ENCODE results near the gene KMT2C.

GRCh38 chr7:152115021-152115718 is 320.6 kb downstream of the KMT2C start:
- TF ChIP-seq, protein P1, sequence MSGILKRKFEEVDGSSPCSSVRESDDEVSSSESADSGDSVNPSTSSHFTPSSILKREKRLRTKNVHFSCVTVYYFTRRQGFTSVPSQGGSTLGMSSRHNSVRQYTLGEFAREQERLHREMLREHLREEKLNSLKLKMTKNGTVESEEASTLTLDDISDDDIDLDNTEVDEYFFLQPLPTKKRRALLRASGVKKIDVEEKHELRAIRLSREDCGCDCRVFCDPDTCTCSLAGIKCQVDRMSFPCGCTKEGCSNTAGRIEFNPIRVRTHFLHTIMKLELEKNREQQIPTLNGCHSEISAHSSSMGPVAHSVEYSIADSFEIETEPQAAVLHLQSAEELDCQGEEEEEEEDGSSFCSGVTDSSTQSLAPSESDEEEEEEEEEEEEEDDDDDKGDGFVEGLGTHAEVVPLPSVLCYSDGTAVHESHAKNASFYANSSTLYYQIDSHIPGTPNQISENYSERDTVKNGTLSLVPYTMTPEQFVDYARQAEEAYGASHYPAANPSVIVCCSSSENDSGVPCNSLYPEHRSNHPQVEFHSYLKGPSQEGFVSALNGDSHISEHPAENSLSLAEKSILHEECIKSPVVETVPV (CRISPR knock-in tag; IDR thresholded peaks at IDR 0.05): no peak
- no peak for TF ChIP-seq BACH2 (CRISPR knock-in tag; IDR thresholded peaks at IDR 0.05; ENCODE audit: borderline replicate concordance)
- TF ChIP-seq ZFP3 (CRISPR knock-in tag; IDR thresholded peaks at IDR 0.05): no peak
- no peak for TF ChIP-seq ESRRG (CRISPR knock-in tag; IDR thresholded peaks at IDR 0.05)
- no peak for TF ChIP-seq ZC3H10 (CRISPR knock-in tag; IDR thresholded peaks at IDR 0.05)
- no peak for TF ChIP-seq CSDC2 (CRISPR knock-in tag; IDR thresholded peaks at IDR 0.05)
- no peak for TF ChIP-seq CREB5 (CRISPR knock-in tag; IDR thresholded peaks at IDR 0.05; ENCODE audit: low read depth)
- TF ChIP-seq ZFP30 (CRISPR knock-in tag; IDR thresholded peaks at IDR 0.05): no peak
- no peak for TF ChIP-seq ZNF70 (CRISPR knock-in tag; IDR thresholded peaks at IDR 0.05)
- TF ChIP-seq ARNTL (CRISPR knock-in tag; IDR thresholded peaks at IDR 0.05; ENCODE audit: borderline replicate concordance, low read depth): no peak
- no peak for TF ChIP-seq TOX (CRISPR knock-in tag; IDR thresholded peaks at IDR 0.05; ENCODE audit: borderline replicate concordance)
